A549 treated with CpdA at 1 μM for 4 hours (cell line): ENCODE measurements around the gene CBR4. TPM values are rescaled to one million over a fixed set of nuclear protein-coding genes. Genes with fewer than 3 reads are reported as not detected.

Source experiments
- total RNA-seq: library from RNA; stranded (reverse); fragments of 200-300 nt; extraction: Qiagen RNA extraction; gene quantifications from 5 replicates; pipeline ENCODE4 v1.2.3, GENCODE V29; 2022; ENCODE audit warnings: low read depth

Gene CBR4
- total RNA-seq: 4.2 to 5.0 TPM (median 4.3 TPM) in 5 replicates

GRCh38 chr4:169010125-169011023 is at the start of gene CBR4:
TSS of gene CBR4 (minus strand) at chr4:169010255. CDS start at chr4:169010089, 166 bp downstream.

